Esophagus muscularis mucosa (tissue), 3 donors: ENCODE data around the gene NKX6-1.

Source experiments
- POLR2A ChIP-seq: fragments of 450-650 bp; IDR thresholded peaks from one replicate; pipeline ENCODE4 v1.6.1; 2017; ENCODE audit warnings: antibody characterized with exemption, moderate library complexity, mild to moderate bottlenecking, low read depth
- TF ChIP-seq, protein P1 (sequence below), 3 experiments: fragments of 200-600 bp in 2 of 3; fragments of 450-650 bp in 1 of 3; sonication (generic) in 2 of 3; IDR thresholded peaks; one replicate each; pipeline ENCODE4 v1.5.1; 2017 to 2019; ENCODE audit warnings: antibody characterized with exemption in 3 of 3, mild to moderate bottlenecking in 2 of 3, moderate library complexity in 1 of 3

DNA sequence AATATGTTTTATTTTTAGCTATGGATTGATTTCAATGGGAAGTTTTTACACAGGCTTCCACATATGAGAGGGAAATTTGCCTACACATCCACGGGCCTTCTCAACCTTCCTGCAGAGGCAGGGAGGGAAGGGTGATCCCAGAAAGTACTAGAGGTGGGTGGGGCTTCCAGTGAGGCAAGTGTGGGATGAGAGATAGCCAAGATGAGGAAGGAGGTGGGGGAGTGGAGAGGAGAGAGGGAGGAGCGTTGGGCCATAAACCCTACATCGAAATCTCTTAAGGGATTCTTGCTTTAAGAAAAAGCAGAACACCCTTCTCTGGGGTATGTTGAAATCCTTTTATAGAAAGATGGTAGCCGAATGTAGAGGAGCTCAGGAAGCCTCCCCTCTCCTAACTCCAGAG lies 19.0 kb downstream of the NKX6-1 start:
- TF ChIP-seq POLR2A, result no peak
- TF ChIP-seq, protein P1, sequence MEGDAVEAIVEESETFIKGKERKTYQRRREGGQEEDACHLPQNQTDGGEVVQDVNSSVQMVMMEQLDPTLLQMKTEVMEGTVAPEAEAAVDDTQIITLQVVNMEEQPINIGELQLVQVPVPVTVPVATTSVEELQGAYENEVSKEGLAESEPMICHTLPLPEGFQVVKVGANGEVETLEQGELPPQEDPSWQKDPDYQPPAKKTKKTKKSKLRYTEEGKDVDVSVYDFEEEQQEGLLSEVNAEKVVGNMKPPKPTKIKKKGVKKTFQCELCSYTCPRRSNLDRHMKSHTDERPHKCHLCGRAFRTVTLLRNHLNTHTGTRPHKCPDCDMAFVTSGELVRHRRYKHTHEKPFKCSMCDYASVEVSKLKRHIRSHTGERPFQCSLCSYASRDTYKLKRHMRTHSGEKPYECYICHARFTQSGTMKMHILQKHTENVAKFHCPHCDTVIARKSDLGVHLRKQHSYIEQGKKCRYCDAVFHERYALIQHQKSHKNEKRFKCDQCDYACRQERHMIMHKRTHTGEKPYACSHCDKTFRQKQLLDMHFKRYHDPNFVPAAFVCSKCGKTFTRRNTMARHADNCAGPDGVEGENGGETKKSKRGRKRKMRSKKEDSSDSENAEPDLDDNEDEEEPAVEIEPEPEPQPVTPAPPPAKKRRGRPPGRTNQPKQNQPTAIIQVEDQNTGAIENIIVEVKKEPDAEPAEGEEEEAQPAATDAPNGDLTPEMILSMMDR (IDR thresholded peaks at IDR 0.05), result no peak
